Measurements from ENCODE around the gene TTC39A. TPM values are rescaled to one million over a fixed set of nuclear protein-coding genes. Genes with fewer than 3 reads are reported as not detected.

The TTC39A gene
- under 1 TPM in 1 of 2 experiments, not detected in 1; 0.19 TPM for total RNA-seq

DNA sequence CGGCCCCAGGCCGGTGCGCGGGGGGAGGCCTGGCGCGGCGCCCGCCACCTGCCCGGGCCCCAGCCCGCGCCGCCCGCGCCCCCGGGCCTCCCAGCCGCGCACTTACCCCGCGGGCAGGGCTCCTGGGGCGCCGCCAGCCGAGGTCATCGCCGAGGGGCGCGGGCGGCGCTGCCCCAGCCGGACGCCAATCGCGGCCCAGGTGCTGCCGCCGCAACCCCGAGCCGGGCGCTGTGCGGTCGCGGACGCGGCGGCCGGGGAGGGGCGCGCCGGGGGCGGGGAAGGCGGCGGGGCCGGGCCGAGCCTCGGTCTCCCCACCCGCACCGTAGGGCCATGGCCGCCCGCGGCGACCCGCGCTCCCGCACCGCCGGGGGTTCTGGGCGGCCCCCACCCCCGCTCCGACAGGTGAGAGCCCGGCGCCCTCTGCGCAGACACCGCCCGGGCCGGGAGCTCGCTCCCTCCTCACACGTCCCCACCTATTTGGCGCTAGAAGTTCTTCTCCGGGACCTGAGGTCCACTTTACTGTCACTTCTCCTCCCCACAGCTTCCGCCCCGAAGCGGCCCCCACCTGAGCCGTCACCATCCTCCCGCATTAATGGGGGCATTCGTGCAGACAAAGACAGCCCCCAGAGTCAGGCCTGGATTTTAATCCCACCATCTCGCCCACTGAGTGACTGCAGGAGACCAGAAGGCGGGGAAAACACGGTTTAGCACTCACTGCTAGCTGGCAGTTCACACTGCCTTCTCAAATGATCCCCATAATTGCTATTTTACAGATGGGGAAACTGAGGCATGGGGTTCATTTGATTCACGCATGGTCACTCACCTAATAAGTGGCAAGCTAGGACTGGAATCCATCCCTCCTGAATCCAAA, at the start of gene TTC39A:
TSS of gene TTC39A (minus strand) at position 232 of the 871 bp plus-strand sequence. CDS start at position 147, 85 bp downstream.
- Mint-ChIP-seq H3K4me1 (ENCODE audit: low read depth) (peaks cover 18% of the 10 kb centered on the region), H3K27me3 (peaks cover 29% of the 10 kb centered on the region), H3K27ac (no peak within 1 kb of the TSS), H3K9me3 (no peaks in the 10 kb centered on the region), H3K36me3 (no peaks in the 10 kb centered on the region), H3K4me3 (peak within 1 kb of the TSS; percentile 63)
- CTCF ChIA-PET: interaction anchor here (1.0 to 1.2 kb wide), 2 partner anchors 12 to 34 kb away, joined by 3 read pairs; no protein-coding TSS in a partner anchor
- no peak for DNase-seq
- intact Hi-C loops (cut with micrococcal nuclease): loop anchor here (10.0 kb wide), 1 partner anchor 204 kb away; no protein-coding TSS in a partner anchor
- POLR2A ChIA-PET: no interaction called here

DNA sequence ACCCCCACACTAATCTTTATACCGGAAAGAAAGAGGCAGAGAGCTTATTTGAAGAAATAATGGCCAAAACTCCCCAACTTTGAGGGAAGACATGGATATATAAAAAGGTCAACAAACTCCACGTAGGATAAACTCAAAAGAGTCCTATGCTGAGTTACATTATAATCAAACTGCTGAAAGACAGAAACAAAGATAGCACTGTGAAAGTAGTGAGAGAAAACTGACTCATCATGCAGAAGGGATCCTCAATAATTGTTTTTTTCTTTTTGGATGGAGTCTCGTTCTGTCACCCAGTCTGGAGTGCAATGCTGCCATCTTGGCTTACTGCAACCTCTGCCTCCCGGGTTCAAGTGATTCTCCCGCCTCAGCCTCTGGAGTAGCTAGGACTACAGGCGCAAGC, 48.5 kb upstream of the TTC39A start:
- no peak overlapping the region for H3K4me3 Mint-ChIP-seq
- ChIA-PET CTCF (no interaction called here), POLR2A (no interaction called here)
- peaks cover 7% of the 10 kb centered on the region for H3K4me1 Mint-ChIP-seq (ENCODE audit: low read depth)
- H3K36me3 Mint-ChIP-seq: peaks cover 30% of the 10 kb centered on the region
- peaks cover 5% of the 10 kb centered on the region for H3K9me3 Mint-ChIP-seq
- intact Hi-C loops (cut with micrococcal nuclease): no loop called here
- DNase-seq: no peak
- no peaks in the 10 kb centered on the region for H3K27me3 Mint-ChIP-seq
- no peak overlapping the region for H3K27ac Mint-ChIP-seq

DNA sequence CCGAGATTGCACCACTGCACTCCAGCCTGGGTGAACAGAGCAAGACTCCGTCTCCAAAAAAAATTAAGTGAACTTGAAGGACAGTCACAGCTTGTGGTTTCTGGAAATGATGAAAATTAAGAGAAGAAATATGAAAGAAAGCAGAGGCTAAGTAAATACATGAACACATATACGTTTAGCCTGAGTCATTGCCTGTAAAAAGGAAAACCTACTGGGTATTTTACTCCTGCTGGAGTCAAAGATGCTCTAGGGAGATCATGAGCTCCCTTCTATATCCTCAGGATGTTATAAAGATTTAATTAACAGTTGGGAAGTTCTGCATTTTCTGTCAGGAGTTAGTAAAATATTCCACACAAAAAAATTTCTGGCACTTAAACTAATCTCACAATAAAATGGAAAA, 43.5 kb upstream of the TTC39A start:
- CTCF ChIA-PET: no interaction called here
- intact Hi-C loops (cut with micrococcal nuclease): no loop called here

DNA sequence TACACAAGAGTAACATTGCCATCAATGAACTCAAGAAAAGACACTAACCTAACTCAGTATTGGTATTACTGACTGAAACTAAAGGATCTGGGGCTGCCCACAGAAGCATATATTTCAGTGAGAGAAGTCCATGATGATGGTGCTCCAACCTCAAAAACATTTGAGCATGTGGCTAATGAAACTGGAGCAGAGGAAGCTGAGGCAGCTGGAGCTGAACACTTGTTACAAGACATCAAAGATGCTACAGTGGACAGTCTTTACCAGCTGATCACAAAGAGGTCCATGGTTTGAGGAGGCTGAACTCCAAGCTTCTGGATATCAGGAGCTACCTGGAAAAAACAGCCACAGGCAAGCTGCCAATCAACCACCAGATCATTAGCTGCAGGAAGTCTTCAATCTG, 42.2 kb upstream of the TTC39A start:
- H3K27ac Mint-ChIP-seq: no peak overlapping the region
- ChIA-PET CTCF (no interaction called here), POLR2A (no interaction called here)
- no peaks in the 10 kb centered on the region for H3K27me3 Mint-ChIP-seq
- no peak for DNase-seq
- no peaks in the 10 kb centered on the region for H3K9me3 Mint-ChIP-seq
- intact Hi-C loops (cut with micrococcal nuclease): no loop called here
- peaks cover 23% of the 10 kb centered on the region for H3K36me3 Mint-ChIP-seq
- no peak overlapping the region for H3K4me3 Mint-ChIP-seq
- no peaks in the 10 kb centered on the region for H3K4me1 Mint-ChIP-seq (ENCODE audit: low read depth)

More for the DNA sequence above, 43.5 kb upstream of the TTC39A start:
- Mint-ChIP-seq H3K27ac (no peak overlapping the region), H3K27me3 (no peaks in the 10 kb centered on the region), H3K4me3 (no peak overlapping the region), H3K36me3 (peaks cover 26% of the 10 kb centered on the region), H3K4me1 (ENCODE audit: low read depth) (no peaks in the 10 kb centered on the region), H3K9me3 (no peaks in the 10 kb centered on the region)
- POLR2A ChIA-PET: no interaction called here
- no peak for DNase-seq

DNA sequence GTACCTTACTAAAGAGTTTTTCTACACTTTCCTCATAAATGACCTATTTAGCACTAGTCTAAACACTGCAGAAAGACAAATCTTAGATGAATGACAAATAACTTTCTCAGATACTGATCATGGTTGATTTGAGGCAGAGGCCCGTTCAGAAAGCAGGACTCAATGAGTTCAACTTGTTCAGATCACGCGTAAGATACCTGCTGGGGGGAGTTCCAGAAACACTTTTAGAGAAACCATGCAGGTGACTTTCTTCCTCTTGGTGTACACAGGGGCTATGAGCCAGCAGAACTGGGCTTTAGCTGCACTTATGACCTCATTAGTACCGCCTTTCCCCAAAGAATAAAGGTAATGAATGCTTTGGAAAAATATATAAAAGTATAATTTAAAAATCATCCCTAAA, 38.8 kb upstream of the TTC39A start:
- no peak overlapping the region for H3K4me3 Mint-ChIP-seq
- no peaks in the 10 kb centered on the region for H3K27me3 Mint-ChIP-seq
- CTCF ChIA-PET: no interaction called here
- H3K36me3 Mint-ChIP-seq: peaks cover 23% of the 10 kb centered on the region
- no peak for DNase-seq
- H3K9me3 Mint-ChIP-seq: no peaks in the 10 kb centered on the region
- H3K27ac Mint-ChIP-seq: no peak overlapping the region
- intact Hi-C loops (cut with micrococcal nuclease): no loop called here
- H3K4me1 Mint-ChIP-seq (ENCODE audit: low read depth): no peaks in the 10 kb centered on the region
- POLR2A ChIA-PET: no interaction called here

DNA sequence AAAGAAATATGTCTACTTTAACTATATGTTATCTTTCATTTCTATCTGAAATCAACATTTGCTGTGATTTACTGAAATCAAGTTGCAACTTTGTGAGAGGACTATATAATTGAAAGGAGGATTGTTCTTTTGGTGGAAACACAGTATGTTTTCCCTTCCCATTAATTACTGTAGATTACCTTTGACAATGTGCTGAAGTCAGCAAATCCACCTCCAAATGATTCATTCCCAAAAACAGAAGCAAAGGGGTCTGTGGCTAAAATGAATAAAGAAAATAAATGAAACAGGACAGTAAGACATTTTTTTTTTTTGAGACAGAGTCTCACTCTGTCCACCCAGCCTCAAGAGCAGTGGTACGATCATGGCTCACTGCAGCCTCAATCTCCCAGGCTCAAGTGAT, 35.4 kb upstream of the TTC39A start:
- H3K9me3 Mint-ChIP-seq: no peaks in the 10 kb centered on the region
- CTCF ChIA-PET: no interaction called here
- H3K27me3 Mint-ChIP-seq: no peaks in the 10 kb centered on the region
- no peaks in the 10 kb centered on the region for H3K4me1 Mint-ChIP-seq (ENCODE audit: low read depth)
- H3K36me3 Mint-ChIP-seq: peaks cover 26% of the 10 kb centered on the region
- DNase-seq: no peak
- H3K27ac Mint-ChIP-seq: no peak overlapping the region
- intact Hi-C loops (cut with micrococcal nuclease): no loop called here
- H3K4me3 Mint-ChIP-seq: no peak overlapping the region
- POLR2A ChIA-PET: no interaction called here

DNA sequence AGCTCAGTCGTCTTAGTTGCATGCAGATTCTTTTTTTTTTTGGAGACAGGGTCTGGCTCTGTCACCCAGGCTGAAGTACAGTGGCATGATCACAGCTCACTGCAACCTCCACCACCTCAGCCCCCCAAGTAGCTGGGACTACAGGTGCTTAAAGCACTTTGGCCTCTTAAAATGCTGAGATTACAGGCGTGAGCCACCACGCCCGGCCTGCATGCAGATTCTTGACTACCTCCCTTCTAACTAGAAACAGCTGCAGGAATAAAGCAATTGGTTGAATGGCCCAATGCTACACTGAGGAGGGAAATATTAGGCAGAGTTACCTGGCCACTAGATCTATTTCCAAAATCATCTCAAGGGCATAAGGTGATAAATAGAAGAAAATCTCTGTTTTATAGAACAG, 29.5 kb upstream of the TTC39A start:
- intact Hi-C loops (cut with micrococcal nuclease): no loop called here
- CTCF ChIA-PET: interaction anchor here (0.6 kb wide), 1 partner anchor 355 kb away, joined by 4 read pairs; no protein-coding TSS in a partner anchor
- Mint-ChIP-seq H3K9me3 (no peaks in the 10 kb centered on the region), H3K27me3 (no peaks in the 10 kb centered on the region), H3K4me3 (no peak overlapping the region), H3K27ac (no peak overlapping the region), H3K4me1 (ENCODE audit: low read depth) (no peaks in the 10 kb centered on the region), H3K36me3 (peaks cover 37% of the 10 kb centered on the region)
- DNase-seq: no peak
- POLR2A ChIA-PET: no interaction called here

DNA sequence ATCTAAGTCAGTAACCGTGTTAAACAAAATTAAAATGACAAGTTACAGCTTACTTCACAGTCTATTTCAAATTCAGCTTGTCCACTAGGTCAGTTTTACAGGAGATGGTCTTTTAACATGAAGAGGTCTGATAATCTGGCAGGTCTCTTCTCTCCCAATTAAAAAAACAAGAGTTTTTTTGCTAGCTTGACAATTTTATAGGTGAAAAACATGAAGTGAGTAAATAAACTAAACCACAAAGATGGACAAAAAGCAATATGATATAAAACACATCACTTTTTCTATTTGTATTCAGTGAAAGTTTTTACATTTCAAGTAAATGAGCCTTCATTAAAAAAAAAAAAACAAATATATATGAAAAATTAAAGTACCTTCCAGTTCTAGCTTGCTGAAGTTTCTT, 25.0 kb upstream of the TTC39A start:
- intact Hi-C loops (cut with micrococcal nuclease): no loop called here
- Mint-ChIP-seq H3K4me3 (no peak overlapping the region), H3K27ac (no peak overlapping the region), H3K36me3 (peaks cover 17% of the 10 kb centered on the region), H3K27me3 (no peaks in the 10 kb centered on the region), H3K4me1 (ENCODE audit: low read depth) (no peaks in the 10 kb centered on the region), H3K9me3 (no peaks in the 10 kb centered on the region)
- ChIA-PET POLR2A (no interaction called here), CTCF (interaction anchor here (0.7 kb wide), 1 partner anchor 58 kb away, joined by 3 read pairs; no protein-coding TSS in a partner anchor)
- no peak for DNase-seq

DNA sequence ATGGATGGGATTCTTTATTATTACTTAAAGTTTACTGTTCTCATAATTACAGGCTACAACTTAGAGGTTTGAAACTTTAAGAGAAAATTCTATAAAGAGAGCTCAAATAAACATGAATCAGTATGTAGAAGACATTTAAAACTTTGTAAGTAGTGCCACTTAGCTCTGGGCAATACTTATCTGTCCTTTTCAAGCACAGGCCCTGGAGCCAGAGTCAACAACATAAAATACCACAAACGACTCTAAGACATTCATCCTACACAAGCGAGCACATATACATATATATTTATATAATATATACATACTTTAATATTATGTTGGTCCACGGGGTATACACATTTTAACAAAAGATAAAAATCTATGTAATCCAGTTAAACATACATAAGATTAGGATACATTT, 24.1 kb upstream of the TTC39A start:
- ChIA-PET POLR2A (no interaction called here), CTCF (interaction anchor here (0.9 kb wide), 1 partner anchor 10 kb away, joined by 3 read pairs; no protein-coding TSS in a partner anchor)
- no peak for DNase-seq
- intact Hi-C loops (cut with micrococcal nuclease): no loop called here
- Mint-ChIP-seq H3K36me3 (peaks cover 13% of the 10 kb centered on the region), H3K9me3 (no peaks in the 10 kb centered on the region), H3K27ac (no peak overlapping the region), H3K4me1 (ENCODE audit: low read depth) (no peaks in the 10 kb centered on the region), H3K27me3 (no peaks in the 10 kb centered on the region), H3K4me3 (no peak overlapping the region)

DNA sequence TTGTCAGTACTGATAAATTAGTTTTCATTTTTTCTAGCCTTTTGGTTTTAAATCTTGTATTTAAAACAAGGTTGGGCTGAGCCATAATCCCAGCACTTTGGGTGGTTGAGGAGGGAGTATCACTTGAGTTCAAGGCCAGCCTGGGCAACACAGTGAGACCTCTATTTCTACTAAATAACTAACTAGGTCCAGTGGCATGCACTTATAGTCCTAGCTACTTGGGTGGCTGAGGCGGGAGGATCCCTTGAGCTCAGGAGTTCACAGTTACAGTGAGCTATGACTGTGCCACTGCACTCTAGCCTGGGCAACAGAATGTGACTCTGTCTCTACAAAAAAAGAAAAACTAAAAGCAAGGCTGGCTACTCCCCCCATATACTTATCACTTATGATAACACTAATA, 21.5 kb upstream of the TTC39A start:
- no peaks in the 10 kb centered on the region for H3K9me3 Mint-ChIP-seq
- ChIA-PET POLR2A (no interaction called here), CTCF (no interaction called here)
- no peak overlapping the region for H3K4me3 Mint-ChIP-seq
- H3K4me1 Mint-ChIP-seq (ENCODE audit: low read depth): no peaks in the 10 kb centered on the region
- H3K27me3 Mint-ChIP-seq: no peaks in the 10 kb centered on the region
- H3K27ac Mint-ChIP-seq: no peak overlapping the region
- no peak for DNase-seq
- intact Hi-C loops (cut with micrococcal nuclease): no loop called here
- H3K36me3 Mint-ChIP-seq: peaks cover 13% of the 10 kb centered on the region

DNA sequence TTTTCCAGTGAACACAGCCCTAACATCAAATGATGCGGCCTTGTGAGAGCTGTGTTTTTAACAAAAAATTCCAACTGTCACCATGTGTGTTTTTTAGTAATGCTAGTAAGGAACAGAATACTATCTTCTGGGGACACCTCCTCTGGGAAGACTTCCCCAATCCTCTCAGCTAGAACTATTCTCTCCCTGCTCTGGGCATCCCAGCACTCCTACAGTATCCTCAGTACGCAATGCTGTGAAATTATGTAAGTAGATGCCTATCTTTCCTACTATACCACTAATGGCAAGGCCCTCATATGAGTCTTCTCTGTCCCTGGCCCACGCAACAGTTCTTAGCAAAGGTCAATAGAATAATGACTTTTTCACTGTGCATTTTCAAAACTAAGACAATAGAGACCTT, 19.5 kb upstream of the TTC39A start:
- CTCF ChIA-PET: no interaction called here
- Mint-ChIP-seq H3K36me3 (peaks cover under 1% of the 10 kb centered on the region), H3K4me3 (no peak overlapping the region), H3K4me1 (ENCODE audit: low read depth) (no peaks in the 10 kb centered on the region), H3K27ac (no peak overlapping the region), H3K27me3 (peaks cover 14% of the 10 kb centered on the region), H3K9me3 (no peaks in the 10 kb centered on the region)
- intact Hi-C loops (cut with micrococcal nuclease): no loop called here
- POLR2A ChIA-PET: no interaction called here
- no peak for DNase-seq

DNA sequence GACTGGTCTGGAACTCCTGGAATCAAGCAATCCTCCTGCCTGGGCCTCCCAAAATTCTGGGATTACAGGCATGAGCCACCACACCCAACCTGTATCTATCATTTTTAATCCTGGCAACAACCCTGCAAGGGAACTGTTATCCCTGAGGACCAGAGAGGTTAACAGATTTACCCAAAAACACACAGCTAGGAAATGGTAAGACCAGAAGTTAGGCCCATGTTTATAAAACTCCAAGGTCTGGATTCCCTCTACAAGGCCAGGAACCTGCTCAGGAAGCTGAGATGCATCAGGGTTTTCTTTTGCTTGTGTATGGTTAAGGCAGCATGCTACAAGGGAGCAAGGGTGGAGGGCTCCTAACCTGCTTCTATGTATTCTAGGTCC, 17.8 kb upstream of the TTC39A start:
- H3K4me3 Mint-ChIP-seq: no peak overlapping the region
- H3K36me3 Mint-ChIP-seq: no peaks in the 10 kb centered on the region
- CTCF ChIA-PET: no interaction called here

More for the DNA sequence above, 17.8 kb upstream of the TTC39A start:
- POLR2A ChIA-PET: no interaction called here
- no peak for DNase-seq
- no peaks in the 10 kb centered on the region for H3K4me1 Mint-ChIP-seq (ENCODE audit: low read depth)
- no peaks in the 10 kb centered on the region for H3K9me3 Mint-ChIP-seq
- peaks cover 28% of the 10 kb centered on the region for H3K27me3 Mint-ChIP-seq
- intact Hi-C loops (cut with micrococcal nuclease): no loop called here
- H3K27ac Mint-ChIP-seq: no peak overlapping the region
